Subcutaneous adipose tissue (tissue), 4 donors: Measurements from ENCODE around the gene WDR82. TPM values are rescaled to one million over a fixed set of nuclear protein-coding genes. Genes with fewer than 3 reads are reported as not detected.

ENCODE experiments used
- total RNA-seq, 4 donors: library from RNA; depleted of rRNA; stranded (reverse); fragments of >200 nt; gene quantifications; one replicate each; pipeline ENCODE4 v1.1.0, GENCODE V29; 2016
- TF ChIP-seq, protein P1 (sequence below): fragments of 450-650 bp; IDR thresholded peaks from one replicate; pipeline ENCODE4 v1.5.1; 2016; ENCODE audit warnings: low read depth, mild to moderate bottlenecking, control low read depth, antibody characterized with exemption, moderate library complexity

The WDR82 gene
- total RNA-seq, 4 donors from 2014 or later, result 48.3 to 56.5 (median 51.6) TPM

DNA sequence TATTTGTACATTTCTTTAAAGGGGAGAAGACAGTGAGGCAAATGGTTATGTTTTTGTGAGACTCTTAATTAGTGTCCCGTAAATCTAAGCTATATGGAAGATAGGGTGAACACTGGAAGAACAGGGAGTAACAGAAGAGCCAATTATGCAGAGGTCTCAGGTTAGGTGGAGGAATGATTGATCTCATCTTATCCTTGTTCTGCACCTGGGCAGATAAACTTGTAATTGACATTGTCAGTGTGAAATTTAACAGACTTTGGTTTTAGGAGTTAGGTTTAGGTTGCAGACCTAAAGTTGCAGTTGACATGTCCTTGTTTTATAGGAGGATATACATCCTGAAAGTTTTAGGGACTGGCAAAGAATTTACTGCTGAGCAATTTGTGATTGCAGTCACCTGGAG is 36.4 kb downstream of the WDR82 start:
- TF ChIP-seq, protein P1, sequence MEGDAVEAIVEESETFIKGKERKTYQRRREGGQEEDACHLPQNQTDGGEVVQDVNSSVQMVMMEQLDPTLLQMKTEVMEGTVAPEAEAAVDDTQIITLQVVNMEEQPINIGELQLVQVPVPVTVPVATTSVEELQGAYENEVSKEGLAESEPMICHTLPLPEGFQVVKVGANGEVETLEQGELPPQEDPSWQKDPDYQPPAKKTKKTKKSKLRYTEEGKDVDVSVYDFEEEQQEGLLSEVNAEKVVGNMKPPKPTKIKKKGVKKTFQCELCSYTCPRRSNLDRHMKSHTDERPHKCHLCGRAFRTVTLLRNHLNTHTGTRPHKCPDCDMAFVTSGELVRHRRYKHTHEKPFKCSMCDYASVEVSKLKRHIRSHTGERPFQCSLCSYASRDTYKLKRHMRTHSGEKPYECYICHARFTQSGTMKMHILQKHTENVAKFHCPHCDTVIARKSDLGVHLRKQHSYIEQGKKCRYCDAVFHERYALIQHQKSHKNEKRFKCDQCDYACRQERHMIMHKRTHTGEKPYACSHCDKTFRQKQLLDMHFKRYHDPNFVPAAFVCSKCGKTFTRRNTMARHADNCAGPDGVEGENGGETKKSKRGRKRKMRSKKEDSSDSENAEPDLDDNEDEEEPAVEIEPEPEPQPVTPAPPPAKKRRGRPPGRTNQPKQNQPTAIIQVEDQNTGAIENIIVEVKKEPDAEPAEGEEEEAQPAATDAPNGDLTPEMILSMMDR, result no peak

DNA sequence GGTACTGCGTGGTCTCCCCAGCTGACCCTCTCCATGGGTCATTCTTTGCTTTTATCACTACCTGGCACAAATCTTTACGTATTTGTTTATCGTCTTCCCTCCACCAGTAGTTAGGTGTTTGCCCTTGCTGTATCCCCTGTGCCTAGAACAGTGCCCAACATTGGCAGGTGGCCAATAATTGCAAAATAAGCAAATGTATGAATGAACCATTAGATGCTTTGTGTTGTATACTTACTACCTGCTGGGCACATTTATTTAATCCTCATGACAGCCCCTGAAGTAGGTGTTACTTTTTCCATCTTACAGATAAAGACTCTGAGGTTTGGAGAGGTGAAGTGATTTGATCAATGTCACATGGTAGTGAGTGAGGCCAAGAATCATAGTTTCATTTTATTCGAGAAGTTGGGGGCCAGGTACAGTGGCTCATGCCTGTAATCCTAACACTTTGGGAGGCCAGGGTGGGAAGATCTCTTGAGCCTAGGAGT is 37.5 kb downstream of the WDR82 start:
- TF ChIP-seq, protein P1, result no peak

DNA sequence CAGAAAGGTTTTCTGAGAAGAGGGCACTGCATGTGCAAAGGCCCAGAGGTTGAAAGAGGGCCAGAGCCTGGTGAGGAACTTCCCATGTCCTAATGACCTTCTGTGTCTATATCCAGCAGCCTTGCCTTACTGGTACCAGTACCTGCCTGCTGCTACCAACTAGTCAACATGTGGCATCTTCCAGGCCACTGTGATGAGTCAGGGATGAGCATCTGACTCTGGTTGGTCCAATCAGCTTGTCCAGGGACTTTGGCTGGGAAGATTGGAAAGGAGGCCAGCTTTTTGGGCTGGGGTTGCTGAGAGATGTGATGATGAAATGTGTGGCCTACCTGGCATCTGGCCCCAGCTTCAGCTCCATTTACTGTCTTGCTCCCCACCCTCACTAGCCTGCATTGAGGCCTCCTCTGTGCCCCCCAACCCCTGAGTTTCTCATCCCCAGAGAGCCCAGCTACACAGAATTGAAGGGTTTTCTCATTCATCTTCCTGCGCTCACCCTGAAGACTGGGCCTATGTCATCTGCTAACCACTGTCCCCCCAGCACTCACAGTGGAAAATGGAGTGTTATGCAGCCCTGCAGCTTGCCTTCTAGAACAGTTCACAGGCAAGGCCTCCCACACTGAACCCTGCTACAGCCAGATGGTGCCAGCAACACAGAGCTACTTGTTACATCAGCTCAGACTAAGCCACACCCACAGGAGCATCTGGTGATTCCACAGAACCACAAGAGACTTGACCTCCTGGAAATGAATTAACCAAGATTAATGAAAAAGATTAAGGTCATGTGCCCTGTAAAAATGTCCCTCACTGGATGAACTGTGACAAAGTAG is 38.2 kb downstream of the WDR82 start:
- TF ChIP-seq, protein P1, result no peak

- TF ChIP-seq, protein P1, result no peak
Observed at GRCh38 chr3:52238761-52239701, 39.4 kb downstream of the WDR82 start, which contains the start of gene TWF2. Gene TWF2 (minus strand): TSS chr3:52239158. CDS start chr3:52239016, 142 bp downstream.

DNA sequence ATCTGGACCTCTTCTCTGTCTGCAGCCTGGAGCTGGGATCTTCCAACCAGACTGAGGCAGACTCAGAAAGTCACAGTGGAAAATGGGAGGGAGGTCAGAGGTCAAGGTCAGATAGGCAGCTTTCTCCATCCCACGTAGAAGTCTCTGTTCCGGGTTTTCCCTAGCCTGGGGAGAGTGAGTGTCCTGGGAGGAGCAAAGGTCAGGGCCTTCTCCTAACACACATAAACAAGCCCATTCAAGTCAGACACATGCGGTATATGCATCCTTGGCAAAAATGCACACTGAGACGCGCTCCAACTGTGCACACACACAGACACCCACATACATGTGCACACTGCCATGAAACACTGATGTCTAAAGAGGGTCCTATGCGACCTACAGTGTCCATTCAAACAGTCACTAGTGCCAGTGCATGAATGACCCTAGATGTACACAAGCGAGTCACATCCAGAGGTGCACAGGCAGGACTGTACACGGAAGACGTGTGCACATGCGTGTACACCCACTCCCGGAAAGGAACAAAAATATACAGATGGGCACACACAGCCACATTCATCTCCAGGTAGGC is 40.2 kb downstream of the WDR82 start:
- TF ChIP-seq, protein P1, result no peak

- TF ChIP-seq, protein P1, result no peak
Observed at GRCh38 chr3:52237657-52238172, 40.7 kb downstream of the WDR82 start.
